Skin epidermis (tissue), 12 donors: ENCODE measurements around the gene FAM186B.
"Not testable (repeated sequence)": the region's sequence is repeated elsewhere in the genome, so short reads cannot be mapped to it uniquely, and the experiment has no call there.

Source experiments
- H3K27ac ChIP-seq, 21 experiments: fragments of 200-600 bp; sonication (generic) in 11 of 21; one replicate each; pipeline ENCODE4 v1.5.0; 2020; ENCODE audit warnings: mild to moderate bottlenecking in 3 of 21, inconsistent platforms in 2 of 21, moderate library complexity in 2 of 21
- H3K4me3 ChIP-seq, 7 experiments: fragments of 200-600 bp; sonication (generic) in 2 of 7; one replicate each; pipeline ENCODE4 v1.5.0; 2020; ENCODE audit warnings: inconsistent platforms in 2 of 7, mild to moderate bottlenecking in 2 of 7, moderate library complexity in 1 of 7

FAM186B gene, protein sequence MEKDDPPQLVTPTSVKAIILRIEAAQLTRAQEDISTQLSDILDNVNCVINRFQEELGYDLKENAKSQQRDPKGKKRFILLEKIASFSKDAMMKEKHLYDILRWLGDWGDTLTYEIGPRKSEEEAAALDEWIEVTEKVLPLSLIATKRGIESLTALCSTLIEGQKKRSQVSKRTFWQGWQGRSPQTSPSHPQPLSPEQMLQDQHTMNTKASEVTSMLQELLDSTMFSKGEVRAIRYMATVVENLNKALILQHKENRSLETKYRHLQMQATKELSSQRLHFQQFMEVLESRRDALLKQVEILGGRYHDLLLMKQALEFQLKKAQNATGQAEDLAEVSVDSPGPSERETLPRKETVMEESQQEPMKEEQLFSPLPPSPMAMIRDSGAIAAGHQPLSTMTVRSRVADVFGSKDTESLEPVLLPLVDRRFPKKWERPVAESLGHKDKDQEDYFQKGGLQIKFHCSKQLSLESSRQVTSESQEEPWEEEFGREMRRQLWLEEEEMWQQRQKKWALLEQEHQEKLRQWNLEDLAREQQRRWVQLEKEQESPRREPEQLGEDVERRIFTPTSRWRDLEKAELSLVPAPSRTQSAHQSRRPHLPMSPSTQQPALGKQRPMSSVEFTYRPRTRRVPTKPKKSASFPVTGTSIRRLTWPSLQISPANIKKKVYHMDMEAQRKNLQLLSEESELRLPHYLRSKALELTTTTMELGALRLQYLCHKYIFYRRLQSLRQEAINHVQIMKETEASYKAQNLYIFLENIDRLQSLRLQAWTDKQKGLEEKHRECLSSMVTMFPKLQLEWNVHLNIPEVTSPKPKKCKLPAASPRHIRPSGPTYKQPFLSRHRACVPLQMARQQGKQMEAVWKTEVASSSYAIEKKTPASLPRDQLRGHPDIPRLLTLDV

DNA sequence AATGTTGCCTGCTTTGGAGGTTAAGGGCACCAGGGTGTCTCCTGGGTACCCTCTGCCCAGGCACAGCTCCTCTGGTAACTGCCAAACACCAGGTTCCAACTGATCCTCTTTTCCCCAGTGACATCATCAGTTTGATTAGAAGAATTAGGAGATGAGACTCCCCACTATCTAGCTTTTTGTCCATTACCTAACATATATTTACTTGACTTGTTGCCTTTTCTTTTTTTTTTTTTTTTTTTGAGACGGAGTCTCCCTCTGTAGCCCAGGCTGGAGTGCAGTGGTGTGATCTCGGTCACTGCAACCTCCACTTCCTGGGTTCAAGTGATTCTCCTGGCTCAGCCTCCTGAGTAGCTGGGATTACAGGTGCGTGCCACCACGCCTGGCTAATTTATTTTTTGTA is at the start of gene FAM186B:
FAM186B (minus strand) TSS at position 101 of the 400 bp plus-strand sequence. CDS start 162 bp downstream, outside the sequence.
- not testable (repeated sequence) for H3K27ac ChIP-seq, H3K4me3 ChIP-seq

DNA sequence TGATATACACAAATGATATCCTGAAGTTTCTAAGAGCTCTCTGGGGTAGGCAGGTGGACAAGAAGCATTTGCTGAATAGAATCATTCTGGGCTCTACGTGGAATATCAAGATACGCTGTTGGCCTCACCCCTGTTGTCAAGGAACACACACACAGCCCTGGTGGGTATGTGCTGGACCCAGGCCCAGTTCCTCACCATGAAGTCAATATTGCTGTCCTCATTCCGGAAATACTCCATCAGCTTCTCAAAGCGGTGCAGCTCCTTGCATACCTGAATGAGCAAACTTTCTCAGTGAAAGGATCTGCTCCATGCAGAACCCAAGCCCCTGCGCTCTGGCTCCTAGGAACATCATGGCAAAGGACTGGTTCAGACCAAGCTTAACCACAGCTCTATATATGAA is 49.3 kb upstream of the FAM186B start:
- no peak overlapping the region for H3K4me3 ChIP-seq
- peak overlapping the region in 1 of 21 experiments; percentile 36 for H3K27ac ChIP-seq

DNA sequence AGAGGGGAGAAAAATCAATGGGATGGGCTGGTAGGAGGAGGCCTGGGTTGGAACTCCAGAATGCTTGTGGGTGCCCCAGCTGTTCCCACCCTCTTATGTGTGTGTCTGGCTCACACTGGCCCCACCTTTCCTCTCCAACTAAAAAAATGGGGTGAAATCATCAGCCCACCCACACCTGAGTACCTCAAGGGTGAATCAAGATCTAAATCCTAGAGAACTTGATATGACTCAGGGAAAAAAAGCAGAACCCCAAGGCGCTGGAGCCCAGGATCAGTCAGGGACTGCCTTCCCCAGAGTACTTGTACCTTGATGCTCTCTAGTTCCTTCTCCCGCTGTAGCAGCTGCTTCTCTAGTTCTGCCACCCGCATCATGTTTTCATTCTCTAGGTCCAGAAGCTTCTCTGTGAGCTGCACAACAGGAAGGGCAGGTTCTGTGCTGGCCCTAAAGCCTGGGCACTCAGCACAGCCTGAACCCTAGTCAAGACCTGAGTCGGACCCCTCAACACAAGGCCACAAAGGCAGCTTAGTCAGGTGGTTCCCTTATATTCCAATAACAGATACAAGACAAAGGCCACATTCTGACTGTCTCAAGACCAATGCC is 47.6 kb upstream of the FAM186B start:
- H3K4me3 ChIP-seq, result no peak overlapping the region

DNA sequence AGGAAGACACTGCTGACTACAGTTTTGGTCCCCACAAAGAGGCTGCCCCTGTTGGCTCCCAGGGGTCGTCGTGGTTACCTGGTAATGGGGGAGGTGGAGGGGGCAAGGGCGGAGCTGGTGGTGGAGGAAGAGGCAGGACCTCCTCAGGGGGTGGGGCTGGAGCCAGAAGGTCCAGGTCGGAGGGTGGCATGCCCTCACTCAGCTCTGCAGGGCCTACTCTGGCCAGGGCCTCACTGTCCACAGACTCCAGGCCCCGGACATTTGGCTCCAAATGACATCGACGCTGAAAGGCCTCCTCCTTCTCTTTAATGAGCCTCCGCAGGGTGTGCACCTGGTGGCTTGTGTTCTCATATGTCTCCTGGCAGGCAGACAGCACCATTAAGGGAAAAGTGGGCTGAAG is 46.4 kb upstream of the FAM186B start:
- no peak overlapping the region for H3K27ac ChIP-seq

More for the DNA sequence above, 47.6 kb upstream of the FAM186B start:
- H3K27ac ChIP-seq, result no peak overlapping the region

DNA sequence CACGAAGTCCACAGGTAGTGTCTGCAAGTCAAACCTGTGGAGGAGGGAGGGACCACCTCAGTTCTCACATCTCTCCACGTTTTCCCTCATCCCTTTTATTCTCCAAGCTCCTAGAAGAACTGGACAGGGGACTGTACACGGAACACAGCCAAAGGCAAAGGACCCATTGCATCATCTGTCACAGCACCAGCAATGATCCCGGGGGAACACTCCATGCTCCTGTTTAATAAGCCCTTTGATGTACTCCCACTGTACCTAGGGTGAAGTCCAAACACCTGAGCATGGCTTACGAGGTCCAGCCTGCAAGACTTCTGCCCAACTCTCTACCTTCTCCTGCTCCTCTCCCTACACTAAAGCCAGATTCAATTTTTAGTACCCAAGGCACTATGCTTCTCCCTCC is 44.5 kb upstream of the FAM186B start:
- Histone ChIP-seq H3K4me3 (no peak overlapping the region), H3K27ac (no peak overlapping the region)

More for the DNA sequence above, 46.4 kb upstream of the FAM186B start:
- H3K4me3 ChIP-seq, result no peak overlapping the region

DNA sequence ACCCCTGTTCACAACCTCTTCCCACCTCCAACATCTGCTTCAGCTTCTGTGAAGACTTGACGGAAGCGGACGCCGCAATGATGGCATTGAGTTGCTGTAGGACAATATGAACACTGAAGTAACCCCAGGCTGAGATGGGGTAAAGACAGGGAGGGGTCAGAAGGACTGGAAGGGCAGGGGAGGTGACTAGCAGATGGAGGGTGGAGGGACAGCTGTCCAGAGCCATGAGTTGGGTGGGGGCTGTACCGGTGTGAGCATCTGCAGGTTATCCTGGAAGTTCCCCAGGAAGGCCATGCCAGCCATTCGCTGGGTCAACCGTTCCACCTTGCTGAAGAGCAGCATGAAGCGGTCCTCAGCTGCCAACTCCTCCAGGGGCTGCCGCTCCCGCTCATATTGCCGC is 44.0 kb upstream of the FAM186B start:
- H3K4me3 ChIP-seq, result no peak overlapping the region

DNA sequence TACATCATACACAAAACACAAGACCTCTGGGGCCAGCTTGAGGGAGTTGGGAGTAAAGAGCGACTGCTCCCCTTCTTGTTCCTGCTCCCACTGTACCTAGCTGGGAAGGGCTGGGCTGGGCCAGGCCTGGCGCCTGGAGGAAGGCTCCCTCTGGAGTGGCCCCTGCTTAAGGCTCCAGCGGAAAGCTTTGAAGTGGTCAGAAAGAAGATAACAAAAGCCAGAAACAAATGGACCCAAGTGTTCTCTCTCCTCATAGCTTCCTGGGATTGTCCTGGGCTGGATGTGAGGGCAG is 43.2 kb upstream of the FAM186B start:
- Histone ChIP-seq H3K27ac (peak overlapping the region in 9 of 21 experiments; percentile 4 to 56 (median 38)), H3K4me3 (no peak overlapping the region)

More for the DNA sequence above, 44.0 kb upstream of the FAM186B start:
- peak overlapping the region in 1 of 21 experiments; percentile 4 for H3K27ac ChIP-seq

DNA sequence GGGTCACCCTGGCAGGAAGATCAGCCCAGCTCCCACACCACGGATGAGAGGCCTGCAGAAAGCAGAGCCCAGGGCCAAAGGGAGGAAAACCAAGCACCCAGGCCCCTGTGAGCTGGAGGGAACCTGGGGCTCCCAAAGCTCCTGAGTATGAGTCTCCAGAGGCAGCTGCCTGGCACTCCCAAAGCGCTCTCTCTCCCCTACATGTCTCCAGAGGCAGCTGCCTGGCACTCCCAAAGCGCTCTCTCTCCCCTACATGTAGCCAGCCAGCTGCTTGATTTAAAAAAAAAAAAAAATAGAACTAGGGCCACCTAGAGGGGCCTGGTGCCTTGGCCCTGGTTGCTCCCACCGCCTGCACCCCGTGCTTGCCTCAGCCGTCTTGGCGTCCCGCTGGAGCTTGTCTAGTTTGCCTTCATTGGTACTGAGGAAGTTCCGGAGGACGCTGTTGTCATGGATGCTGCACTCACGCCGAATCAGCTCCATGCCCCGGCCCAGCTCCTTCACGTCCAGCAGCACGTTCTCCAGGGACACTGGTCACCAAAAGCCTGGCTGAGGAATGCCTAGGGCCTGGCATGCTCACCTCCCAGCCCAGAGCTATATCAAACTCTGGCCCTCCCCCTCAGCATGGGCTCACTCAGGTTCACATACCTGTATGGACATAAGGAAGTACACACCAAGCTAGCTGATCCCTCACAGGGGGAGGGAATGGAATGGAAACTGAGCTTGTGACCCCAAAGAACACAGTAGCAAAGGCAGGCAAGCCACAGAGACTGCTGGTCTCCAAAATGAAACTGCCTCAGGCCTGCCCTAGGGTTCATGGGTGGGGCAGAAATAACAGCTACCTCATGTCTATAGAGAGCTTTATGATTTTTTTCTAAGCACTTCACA is 42.6 kb upstream of the FAM186B start:
- no peak overlapping the region for H3K4me3 ChIP-seq
- peak overlapping the region in 14 of 21 experiments; percentile 13 to 75 (median 40) for H3K27ac ChIP-seq

DNA sequence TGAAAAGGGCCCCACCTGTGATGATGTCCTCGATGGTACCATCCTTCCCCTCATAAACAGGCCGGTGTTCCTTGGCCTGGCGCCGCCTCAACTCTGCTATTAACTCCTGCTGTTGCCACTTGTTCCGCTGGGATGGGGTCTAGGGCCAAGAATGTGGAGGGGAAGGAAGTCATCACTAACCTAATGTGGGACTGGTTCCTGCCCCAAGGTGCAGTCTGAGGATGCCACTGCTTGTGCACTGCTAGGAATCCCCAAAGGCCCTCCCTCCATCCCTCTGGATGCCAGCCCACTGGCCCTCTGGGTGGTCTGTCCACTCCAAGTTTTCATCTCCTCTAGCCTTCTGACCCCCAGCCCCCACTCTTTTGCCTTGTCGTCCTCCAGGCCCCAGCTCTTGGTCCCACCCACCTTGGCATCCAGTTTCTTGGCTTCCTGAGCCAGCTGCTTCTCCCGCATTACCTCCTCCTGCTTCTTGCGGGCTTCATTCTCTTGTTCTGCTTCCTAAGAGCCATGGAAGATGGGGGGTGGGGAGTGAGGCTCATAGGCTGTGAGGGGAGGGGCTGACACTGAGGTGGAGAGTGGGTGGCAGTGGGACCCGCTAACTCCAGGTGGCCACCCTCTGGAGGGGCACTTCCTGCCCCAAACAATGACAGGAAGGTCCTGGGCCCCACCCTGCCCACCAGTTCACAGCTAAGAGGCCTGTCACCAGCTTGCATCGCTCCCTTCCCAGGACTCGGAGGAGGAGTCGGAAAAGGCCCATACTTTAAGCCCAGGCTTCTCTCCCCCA is 41.6 kb upstream of the FAM186B start:
- H3K4me3 ChIP-seq, result no peak overlapping the region
- H3K27ac ChIP-seq, result peak overlapping the region in 9 of 21 experiments; percentile 18 to 75 (median 43)

DNA sequence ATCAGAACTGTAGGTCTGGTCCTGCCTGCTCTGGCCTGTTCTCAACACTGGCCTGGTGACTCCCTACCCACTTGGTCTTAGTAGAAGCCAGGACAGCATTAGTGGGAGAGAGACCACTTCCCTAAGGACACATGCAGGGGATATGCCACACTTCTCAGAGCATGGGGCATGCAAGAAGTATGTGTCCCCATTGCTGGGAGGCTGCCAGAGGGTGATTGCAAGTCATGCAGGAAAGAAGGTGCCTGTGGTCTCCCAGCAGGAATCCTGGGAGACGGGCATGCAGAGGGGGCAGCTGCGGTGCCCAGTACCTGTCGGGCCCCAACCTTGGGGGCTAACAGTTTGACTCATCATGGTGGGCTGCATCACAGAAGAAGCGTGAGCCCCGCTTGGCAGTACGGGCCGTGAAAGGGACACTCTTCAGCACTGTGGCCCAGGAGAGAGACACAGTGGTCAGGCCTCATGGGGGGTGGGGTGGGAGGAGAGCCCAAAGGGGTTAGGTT is 40.9 kb upstream of the FAM186B start:
- H3K27ac ChIP-seq, result peak overlapping the region in 1 of 21 experiments; percentile 78

DNA sequence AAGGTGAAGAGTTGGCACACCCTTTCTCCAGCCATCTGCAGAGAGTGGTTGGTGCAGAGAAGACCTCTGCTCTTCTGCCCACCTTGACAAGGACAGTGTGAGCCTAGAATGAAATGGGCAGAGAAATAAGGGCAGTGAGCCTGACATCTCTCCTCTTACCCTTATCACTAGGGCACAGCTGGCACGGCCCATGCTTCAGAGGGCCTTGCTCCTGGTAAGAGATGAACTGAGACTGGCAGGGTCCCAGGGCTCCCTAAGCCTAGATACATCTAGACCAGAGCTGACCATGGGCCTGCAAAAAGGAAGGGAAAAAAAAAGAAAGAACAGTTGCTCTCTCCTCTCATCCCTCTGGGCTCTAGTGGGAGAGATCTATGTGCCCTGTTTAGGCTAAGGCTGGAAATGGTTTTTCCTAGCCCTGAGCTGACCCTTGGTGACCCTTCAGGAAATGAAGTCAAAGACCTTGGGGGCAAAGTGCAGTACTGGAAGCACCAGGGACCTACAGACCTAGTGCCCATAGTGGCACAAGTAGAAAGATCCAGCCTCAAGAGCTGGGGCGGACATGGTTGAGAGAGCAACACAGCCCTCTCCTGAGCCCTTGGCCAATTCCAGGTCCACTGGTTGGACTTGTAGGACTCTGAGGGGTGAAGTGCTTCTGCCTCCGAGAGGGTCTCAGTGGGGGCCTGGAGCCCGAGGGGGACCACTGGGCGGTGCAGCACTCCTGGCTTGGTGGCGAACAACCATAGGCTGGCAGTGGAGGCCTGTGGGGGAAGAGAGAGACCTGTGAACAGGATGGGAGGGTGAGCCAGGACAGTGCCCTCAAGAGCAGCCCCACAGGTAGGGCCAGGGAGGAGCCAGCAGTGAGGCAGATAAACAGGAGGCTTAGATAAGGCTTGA is 40.0 kb upstream of the FAM186B start:
- Histone ChIP-seq H3K27ac (peak overlapping the region in 9 of 21 experiments; percentile 10 to 78 (median 37)), H3K4me3 (no peak overlapping the region)

More for the DNA sequence above, 40.9 kb upstream of the FAM186B start:
- no peak overlapping the region for H3K4me3 ChIP-seq

DNA sequence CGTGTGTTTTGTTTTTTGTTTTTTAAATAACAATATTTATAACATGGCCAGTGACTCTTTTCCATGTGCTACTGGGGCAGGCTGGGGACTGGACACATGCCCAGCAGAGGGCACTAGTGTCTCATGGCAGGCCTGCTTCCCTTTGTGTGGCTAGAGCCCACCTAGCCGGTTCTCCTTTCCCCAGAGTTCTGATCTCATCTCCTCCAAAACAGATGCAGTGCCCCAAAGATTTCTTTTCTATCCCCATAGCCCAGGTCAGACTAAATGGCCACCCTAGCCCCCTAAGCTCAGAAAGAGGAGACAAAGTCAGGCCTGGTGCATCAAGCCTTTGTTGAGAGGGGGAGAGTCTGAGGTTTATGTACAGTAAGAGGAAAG is 39.2 kb upstream of the FAM186B start:
- Histone ChIP-seq H3K27ac (peak overlapping the region in 11 of 21 experiments; percentile 5 to 78 (median 23)), H3K4me3 (no peak overlapping the region)

DNA sequence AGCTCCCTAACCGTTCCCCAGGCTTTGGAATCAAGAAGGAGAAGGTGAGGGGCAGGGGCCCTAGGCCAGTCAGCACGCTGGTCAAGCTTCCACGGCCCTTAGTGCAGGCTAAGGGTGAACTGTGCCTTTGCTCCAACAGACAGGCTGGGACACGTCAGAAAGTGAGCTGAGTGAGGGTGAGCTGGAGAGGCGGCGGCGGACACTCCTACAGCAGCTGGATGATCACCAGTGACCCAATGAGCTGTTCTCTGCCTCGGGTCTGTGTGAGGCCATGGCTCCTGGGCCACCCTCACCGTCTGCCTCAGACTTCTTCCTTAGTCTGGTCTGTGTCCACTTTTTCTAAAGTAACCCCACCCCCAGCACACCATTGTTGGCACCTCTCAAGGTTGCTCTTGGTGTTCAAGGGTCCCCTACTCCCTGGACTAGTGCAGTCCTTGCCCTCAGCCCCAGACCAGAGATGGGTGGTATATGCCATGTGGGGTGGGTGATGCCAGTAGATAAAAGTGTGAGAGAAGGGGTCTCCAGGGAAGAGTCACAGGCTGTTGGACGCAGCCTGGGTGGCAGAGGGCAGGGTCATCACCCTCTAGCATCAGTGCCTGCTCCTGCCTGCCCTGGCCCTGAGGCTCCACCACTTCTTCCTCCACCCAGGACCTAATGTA is 38.7 kb upstream of the FAM186B start:
- Histone ChIP-seq H3K4me3 (no peak overlapping the region), H3K27ac (peak overlapping the region in 7 of 21 experiments; percentile 5 to 78 (median 35))

DNA sequence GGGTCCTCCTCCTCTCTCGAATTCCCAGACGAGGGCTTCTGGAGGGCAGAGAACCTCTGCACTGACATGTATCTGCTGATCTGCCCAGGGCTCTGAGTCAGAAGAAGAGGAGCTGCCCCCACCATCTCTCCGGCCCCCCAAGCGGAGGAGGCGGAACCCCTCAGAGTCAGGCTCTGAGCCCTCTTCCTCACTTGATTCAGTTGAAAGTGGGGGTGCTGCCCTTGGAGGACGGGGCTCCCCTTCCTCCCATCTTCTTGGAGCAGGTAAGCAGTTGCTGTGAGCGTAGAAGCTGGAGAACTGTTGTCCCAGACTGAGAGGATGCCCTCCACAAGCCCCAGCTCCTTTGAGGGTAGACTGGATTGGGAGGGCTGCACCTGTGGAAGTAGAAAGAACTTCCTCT is 37.7 kb upstream of the FAM186B start:
- H3K27ac ChIP-seq, result peak overlapping the region in 2 of 21 experiments; percentile 67 to 78
- no peak overlapping the region for H3K4me3 ChIP-seq

DNA sequence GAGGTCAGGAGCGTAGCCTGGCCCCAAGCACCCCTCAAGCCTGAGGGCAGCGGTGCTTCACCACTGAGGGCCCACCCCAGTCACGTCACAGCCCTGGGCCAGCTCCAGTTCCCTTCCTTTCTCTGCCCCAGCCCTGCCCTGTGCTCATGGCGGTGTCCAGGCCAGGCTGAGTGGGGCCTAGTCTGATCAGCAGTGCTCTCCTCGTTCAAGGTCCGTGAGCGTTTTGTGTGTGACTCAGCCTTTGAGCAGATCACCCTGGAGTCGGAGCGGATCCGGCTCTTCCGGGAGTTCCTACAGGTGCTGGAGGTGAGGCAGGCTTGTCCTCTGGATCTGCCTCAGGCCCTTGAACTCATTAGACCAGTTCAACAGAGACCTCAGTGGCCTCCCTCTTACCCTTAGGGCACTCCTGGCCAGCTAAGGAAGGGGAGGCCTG is 36.9 kb upstream of the FAM186B start:
- H3K4me3 ChIP-seq, result no peak overlapping the region
- peak overlapping the region in 17 of 21 experiments; percentile 11 to 78 (median 44) for H3K27ac ChIP-seq

DNA sequence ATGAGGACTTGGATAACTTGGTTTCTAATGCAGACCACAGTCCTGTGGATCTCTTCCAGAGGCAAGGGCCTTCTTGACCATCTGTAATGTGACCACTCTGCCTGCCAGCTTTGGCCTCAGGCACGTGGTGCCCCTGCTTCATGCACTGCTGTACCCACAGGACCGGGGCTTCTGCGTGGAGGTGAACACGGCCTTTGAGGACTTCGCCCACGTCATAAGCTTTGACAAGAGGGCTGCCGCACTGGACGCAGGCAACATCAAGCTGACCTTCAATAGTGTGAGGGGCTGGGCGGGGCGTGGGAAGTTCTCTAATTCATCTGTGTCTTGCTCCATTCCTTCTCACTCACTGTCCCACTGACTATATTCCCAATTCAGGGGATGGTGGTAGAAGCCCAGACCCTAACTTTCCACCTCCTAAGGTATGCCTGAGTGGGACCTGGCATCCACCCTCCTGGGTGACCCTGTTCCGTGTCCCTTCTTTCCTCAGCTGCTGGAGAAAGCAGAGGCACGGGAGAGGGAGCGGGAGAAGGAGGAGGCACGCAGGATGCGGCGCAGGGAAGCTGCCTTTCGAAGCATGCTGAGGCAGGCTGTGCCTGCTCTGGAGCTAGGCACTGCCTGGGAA is 36.4 kb upstream of the FAM186B start:
- Histone ChIP-seq H3K4me3 (no peak overlapping the region), H3K27ac (peak overlapping the region in 17 of 21 experiments; percentile 11 to 78 (median 44))
